Activated T-helper 2 cell treated with anti-CD3 and anti-CD28 coated beads, Interferon-gamma antibody, Interleukin-2, Interleukin-4, amounts not matched to agents 10 μg/mL and 5 μg/mL and 100 μg/mL, durations not matched to agents 14 hours and 24 hours and 36 hours (primary cell): ENCODE data around the gene C15orf39. TPM values are rescaled to one million over a fixed set of nuclear protein-coding genes. Genes with fewer than 3 reads are reported as not detected.
"Not testable (repeated sequence)": the region's sequence is repeated elsewhere in the genome, so short reads cannot be mapped to it uniquely, and the experiment has no call there.

Experiments used
- DNase-seq: peaks from one replicate; pipeline ENCODE4 v3.0.0; 2021; ENCODE audit warnings: low spot score
- H3K27ac Mint-ChIP-seq: one replicate; pipeline ENCODE4 v1.8.0; 2021; ENCODE audit warnings: mixed read lengths
- H3K27me3 Mint-ChIP-seq: one replicate; pipeline ENCODE4 v1.8.0; 2021; ENCODE audit warnings: low read depth, mixed read lengths
- H3K36me3 Mint-ChIP-seq: one replicate; pipeline ENCODE4 v1.8.0; 2021; ENCODE audit warnings: low read depth, mixed read lengths
- H3K4me1 Mint-ChIP-seq: one replicate; pipeline ENCODE4 v1.8.0; 2021; ENCODE audit warnings: low read depth, mixed read lengths
- H3K4me3 Mint-ChIP-seq: one replicate; pipeline ENCODE4 v1.8.0; 2021; ENCODE audit warnings: low read depth, mild to moderate bottlenecking, moderate library complexity, mixed read lengths
- H3K9me3 Mint-ChIP-seq: one replicate; pipeline ENCODE4 v1.8.0; 2021; ENCODE audit warnings: mixed read lengths
- intact Hi-C: fragments of 100-400 bp; cut with micrococcal nuclease; formaldehyde crosslinking; loops from one replicate; pipeline ENCODE4 v1.15.1; 2023
- total RNA-seq: library from RNA; stranded (reverse); gene quantifications from 2 replicates; pipeline ENCODE4 v1.2.3, GENCODE V29; 2022

The C15orf39 gene
- total RNA-seq, 1 donor from 2014 or later: 63.5 TPM

DNA sequence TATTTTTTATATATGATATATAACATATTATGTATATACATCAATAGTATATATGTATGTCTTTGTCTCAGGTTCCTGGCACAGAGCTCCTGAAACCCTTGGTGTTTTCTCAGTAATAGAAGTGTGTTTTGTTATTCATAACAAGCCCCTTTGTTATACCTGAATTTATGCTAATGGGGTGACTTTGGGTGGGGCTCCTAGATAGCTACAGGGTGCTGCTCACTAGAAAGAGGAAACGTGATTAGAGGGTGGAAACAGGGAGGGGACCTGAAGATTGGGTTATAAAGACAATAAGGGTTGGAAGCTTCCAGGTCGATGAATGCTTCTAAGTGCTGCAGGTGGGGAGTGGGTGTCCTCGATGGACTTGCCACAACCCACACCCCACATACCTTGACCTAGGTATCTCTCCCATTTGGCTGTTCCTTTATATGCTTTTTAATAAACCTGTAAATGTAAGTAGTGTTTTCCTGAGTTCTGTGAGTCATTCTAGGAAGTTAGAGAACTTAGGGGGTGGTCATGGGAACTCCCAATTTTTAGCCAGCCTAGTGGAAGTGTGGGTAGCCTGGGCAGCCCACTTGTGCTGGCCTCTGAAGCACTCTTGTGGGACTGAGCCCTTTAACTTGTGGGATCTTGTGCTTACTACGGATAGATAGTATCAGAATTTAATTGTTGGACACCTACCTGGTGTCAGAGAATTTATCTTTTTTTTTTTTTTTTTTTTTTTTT is 36.9 kb upstream of the C15orf39 start:
- Mint-ChIP-seq H3K36me3 (peaks cover 22% of the 10 kb centered on the region), H3K27me3 (no peaks in the 10 kb centered on the region), H3K9me3 (peaks cover 19% of the 10 kb centered on the region), H3K4me3 (no peak overlapping the region), H3K4me1 (peaks cover 30% of the 10 kb centered on the region), H3K27ac (no peak overlapping the region)
- DNase-seq: no peak
- intact Hi-C loops: no loop called here

DNA sequence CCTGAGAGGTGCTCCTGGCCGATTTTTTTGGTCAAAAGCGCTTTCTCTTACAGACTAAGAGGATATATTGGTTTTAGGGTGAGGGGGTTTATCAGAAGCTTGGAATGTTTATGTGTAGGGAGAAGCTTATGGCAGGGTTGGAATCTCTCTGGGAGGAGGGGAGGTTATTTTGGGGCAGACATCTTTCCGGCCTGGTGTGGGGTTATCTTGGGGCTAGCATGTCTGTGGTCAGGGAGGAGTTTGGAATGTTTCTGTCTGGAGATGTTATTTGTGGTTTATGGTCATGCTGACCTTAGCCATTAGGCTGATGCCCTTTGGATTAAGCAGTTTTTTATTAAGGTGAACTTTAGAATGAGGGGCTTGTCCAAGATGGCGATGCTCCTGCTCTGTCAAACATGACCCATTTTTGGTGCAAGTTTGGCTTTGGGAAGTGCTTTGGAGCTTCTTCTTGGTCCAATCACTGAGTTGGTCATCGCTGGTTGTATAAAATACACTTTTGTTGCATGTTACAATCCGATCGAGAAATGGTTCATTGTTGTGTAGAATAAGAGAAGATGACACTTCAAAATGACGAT is 35.1 kb upstream of the C15orf39 start:
- intact Hi-C loops, H3K27ac Mint-ChIP-seq, DNase-seq, H3K27me3 Mint-ChIP-seq, H3K4me3 Mint-ChIP-seq: not testable (repeated sequence)
- H3K36me3 Mint-ChIP-seq: peaks cover 24% of the 10 kb centered on the region
- H3K4me1 Mint-ChIP-seq: peaks cover 45% of the 10 kb centered on the region
- peaks cover 22% of the 10 kb centered on the region for H3K9me3 Mint-ChIP-seq

DNA sequence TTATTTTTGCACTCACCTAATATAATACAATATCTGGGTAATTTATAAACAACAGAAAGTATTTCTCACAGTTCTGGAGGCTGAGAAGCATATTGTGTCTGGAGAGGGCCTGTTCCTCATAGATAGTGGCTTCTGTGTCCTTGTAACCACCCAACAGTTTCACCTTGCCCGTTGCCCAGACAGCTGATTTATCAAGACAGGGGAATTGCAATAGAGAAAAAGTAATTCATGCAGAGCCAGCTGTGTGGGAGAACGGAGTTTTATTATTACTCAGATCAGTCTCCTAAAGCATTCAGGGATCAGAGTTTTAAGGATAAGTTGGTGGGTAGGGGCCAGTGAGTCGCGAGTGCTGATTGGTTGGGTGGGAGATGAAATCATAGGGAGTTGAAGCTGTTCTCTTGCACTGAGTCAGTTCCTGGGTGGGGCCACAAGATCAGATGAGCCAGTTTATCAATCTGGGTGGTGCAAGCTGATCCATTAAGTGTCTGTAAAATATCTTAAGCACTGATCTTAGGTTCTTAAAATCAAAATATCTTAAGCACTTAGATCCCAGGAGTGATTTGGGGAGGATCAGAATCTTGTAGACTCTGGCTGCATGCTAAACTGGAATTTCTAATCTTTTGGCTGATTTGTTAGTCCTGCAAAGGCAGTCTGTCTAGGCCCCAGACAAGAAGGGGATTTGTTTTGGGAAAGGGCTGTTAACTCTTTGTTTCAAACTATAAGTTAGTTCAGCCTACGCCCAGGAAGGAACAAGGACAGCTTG is 33.9 kb upstream of the C15orf39 start:
- Mint-ChIP-seq H3K9me3 (peaks cover 22% of the 10 kb centered on the region), H3K4me1 (peaks cover 56% of the 10 kb centered on the region), H3K4me3 (no peak overlapping the region), H3K27ac (peak overlapping the region; percentile 16), H3K36me3 (peaks cover 24% of the 10 kb centered on the region), H3K27me3 (no peaks in the 10 kb centered on the region)
- no peak for DNase-seq
- intact Hi-C loops: no loop called here

DNA sequence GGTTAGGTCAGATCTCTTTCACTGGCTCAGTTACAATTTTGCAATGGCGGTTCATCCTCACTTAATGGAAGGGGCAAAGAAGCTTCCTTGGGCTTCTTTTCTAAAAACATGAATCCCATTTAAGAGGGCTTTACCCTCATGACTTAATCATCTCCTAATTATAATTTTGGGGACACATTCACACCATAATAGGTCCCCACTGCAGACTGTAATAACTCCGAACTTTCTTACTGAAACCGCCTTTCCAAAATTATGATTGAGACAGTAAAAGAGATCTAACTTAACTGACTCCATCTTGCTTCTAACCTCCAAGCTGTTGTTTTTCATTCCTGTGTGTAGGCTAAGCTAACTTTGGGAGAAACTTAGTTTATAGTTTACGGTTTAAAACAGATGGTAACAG is 33.3 kb upstream of the C15orf39 start:
- intact Hi-C loops: no loop called here
- Mint-ChIP-seq H3K4me1 (peaks cover 61% of the 10 kb centered on the region), H3K27ac (no peak overlapping the region), H3K27me3 (no peaks in the 10 kb centered on the region), H3K36me3 (peaks cover 24% of the 10 kb centered on the region), H3K9me3 (peaks cover 22% of the 10 kb centered on the region), H3K4me3 (no peak overlapping the region)
- no peak for DNase-seq

DNA sequence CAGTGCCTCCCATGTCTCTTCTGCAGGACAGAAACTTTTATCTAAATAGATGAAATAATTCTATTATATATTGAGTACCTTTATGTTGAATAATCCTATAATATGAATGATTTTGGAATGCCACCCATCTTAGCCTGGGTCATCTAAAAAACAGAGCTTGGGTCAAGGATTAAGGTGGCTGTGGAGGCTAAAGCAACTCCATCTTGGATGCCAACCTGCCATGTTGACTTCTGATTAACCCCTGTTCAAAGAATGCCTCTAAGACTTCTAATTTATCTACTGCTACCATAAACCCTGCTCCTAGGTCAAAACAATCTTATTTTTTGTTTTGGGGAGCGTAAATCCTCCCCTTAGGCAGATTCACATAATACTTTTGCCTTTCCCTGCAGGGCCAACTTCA is 31.5 kb upstream of the C15orf39 start:
- Mint-ChIP-seq H3K36me3 (peaks cover 24% of the 10 kb centered on the region), H3K27ac (no peak overlapping the region), H3K27me3 (no peaks in the 10 kb centered on the region), H3K9me3 (peaks cover 22% of the 10 kb centered on the region), H3K4me1 (peaks cover 57% of the 10 kb centered on the region), H3K4me3 (no peak overlapping the region)
- no peak for DNase-seq
- intact Hi-C loops: loop anchor here (2.0 kb wide), 2 partner anchors 31 to 39 kb away; partner anchors contain the start of gene C15orf39

DNA sequence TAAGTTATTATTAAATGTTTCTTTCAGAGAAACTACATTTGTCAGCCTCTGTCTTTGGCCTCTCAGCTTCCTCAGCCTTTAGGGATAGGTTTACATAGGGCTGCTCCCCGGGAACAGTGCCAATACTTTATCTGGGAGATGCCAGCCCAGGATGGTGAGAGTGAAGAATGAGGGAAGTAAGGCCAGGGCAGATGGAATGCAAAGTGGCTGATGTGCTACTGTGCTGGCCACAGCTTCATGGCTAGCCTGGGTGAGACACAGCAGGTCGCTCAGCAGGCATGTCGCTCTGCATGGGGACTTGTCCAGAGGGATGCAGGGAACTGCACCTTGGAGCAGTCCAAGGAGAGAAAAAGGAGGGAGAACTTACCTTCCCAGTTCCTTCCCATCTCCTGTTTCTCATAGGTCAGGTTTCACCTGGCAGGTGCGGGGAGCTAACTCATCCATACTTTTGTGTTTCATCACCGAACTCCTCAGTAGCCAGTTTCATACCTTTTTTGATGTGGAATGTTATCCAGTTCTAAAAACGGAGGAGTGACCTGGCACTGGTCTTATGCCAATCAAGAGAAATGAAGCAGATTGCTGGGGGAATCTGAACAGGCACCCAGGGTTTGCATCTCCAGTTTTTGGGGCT is 30.9 kb upstream of the C15orf39 start:
- Mint-ChIP-seq H3K9me3 (peaks cover 22% of the 10 kb centered on the region), H3K27me3 (no peaks in the 10 kb centered on the region), H3K27ac (peak overlapping the region; percentile 72), H3K4me3 (peak overlapping the region; percentile 1), H3K36me3 (peaks cover 24% of the 10 kb centered on the region), H3K4me1 (peaks cover 61% of the 10 kb centered on the region)
- DNase-seq: no peak
- intact Hi-C loops: loop anchor here (1.0 to 2.0 kb wide), 4 partner anchors 30 to 128 kb away; partner anchors contain the start of gene C15orf39

DNA sequence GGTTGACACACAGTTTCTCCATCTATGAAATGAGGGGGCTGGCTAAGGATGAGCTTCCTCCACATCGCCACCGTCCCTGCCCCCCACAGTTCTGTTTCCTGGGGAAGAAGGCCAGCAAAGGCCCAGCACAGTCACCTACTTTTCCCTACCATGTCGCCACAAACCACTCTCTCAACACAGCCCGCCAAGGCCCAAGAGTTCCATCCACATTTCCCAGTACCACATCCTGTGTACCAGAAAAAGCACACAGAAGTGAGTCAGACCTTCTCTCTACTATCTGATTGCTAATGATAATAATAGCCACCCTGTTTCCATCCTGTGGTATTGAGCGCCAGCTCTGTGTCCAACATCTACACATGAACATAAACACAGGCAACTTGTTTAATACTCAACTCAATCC is 30.3 kb upstream of the C15orf39 start:
- H3K27me3 Mint-ChIP-seq: no peaks in the 10 kb centered on the region
- peak overlapping the region; percentile 72 for H3K27ac Mint-ChIP-seq
- peak; percentile 55 for DNase-seq
- H3K4me1 Mint-ChIP-seq: peaks cover 60% of the 10 kb centered on the region
- H3K4me3 Mint-ChIP-seq: peak overlapping the region; percentile 1
- peaks cover 23% of the 10 kb centered on the region for H3K36me3 Mint-ChIP-seq
- H3K9me3 Mint-ChIP-seq: peaks cover 20% of the 10 kb centered on the region
- intact Hi-C loops: loop anchor here (1.0 to 2.0 kb wide), 4 partner anchors 29 to 128 kb away; partner anchors contain the start of gene C15orf39

DNA sequence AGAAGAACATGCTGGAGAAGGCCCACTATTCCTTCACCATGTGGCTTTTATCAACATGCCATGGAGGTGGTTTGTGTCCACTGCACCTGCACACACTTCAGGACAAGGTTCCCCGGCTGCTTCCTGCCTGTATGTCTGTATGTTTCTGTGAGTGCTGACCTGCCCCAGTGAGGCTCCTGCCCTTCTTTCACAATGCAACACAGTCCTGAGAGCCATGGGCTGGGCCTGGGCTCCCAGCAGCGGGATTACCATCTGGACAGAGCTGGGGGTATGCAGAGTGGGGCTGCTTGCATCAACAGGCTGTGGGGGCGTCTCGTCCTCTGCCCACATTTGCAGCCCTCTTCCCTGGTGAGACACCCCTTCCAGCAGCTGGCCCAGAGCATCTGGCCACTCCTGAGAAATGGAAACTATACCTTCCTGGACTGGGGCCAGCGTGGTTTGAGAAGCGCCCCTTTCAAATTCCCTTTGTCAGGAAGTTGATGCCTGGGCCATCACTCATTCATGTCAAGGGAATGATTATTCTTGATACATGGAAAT is 29.3 kb upstream of the C15orf39 start:
- Mint-ChIP-seq H3K27me3 (no peaks in the 10 kb centered on the region), H3K9me3 (peaks cover 17% of the 10 kb centered on the region), H3K36me3 (peaks cover 18% of the 10 kb centered on the region), H3K4me3 (no peak overlapping the region), H3K4me1 (peaks cover 59% of the 10 kb centered on the region), H3K27ac (peak overlapping the region; percentile 71)
- intact Hi-C loops: no loop called here
- DNase-seq: no peak

DNA sequence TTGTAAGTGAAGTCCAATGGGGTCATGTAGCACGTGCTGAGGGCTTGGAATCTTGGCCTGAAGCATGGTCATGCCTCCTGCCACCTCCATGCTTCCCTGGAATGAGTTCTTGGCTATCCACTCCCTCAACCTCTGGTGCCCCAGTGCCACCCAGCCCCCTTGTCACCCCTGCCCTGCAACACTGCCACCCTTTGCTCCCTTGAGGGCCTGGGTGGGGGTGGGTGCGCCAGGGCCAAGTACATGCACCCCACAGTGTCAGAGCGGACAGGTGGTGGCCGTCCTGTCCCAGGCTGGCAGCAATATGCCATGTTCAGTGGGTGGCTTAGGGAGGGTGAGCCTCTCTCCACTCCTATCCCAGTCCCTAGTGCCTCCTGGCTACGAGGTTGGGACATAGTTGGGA is 27.6 kb upstream of the C15orf39 start:
- intact Hi-C loops: no loop called here
- Mint-ChIP-seq H3K27ac (no peak overlapping the region), H3K36me3 (peaks cover 8% of the 10 kb centered on the region)

DNA sequence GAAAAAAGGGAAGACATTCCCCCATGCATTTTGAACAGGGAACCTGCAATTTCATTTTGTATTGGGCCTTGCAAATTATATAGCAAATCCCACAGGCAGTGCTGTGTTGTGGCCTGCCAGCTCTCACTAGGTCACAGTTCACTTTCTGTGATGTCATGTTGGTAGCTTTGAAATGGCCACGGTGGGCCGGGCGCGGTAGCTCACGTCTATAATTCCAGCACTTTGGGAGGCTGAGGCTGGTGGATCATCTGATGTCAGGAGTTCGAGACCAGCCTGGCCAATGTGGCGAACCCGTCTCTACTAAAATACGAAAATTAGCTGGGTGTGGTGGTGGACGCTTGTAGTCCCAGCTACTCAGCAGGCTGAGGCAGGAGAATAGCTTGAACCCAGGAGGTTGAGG is 27.0 kb upstream of the C15orf39 start:
- Mint-ChIP-seq H3K27me3 (peaks cover 11% of the 10 kb centered on the region), H3K36me3 (peaks cover 2% of the 10 kb centered on the region), H3K27ac (no peak overlapping the region), H3K4me1 (peaks cover 53% of the 10 kb centered on the region), H3K4me3 (no peak overlapping the region), H3K9me3 (peaks cover 3% of the 10 kb centered on the region)
- intact Hi-C loops: no loop called here
- no peak for DNase-seq

More for the DNA sequence above, 27.6 kb upstream of the C15orf39 start:
- no peak for DNase-seq
- Mint-ChIP-seq H3K4me3 (no peak overlapping the region), H3K27me3 (peaks cover 6% of the 10 kb centered on the region), H3K9me3 (peaks cover 10% of the 10 kb centered on the region), H3K4me1 (peaks cover 55% of the 10 kb centered on the region)

DNA sequence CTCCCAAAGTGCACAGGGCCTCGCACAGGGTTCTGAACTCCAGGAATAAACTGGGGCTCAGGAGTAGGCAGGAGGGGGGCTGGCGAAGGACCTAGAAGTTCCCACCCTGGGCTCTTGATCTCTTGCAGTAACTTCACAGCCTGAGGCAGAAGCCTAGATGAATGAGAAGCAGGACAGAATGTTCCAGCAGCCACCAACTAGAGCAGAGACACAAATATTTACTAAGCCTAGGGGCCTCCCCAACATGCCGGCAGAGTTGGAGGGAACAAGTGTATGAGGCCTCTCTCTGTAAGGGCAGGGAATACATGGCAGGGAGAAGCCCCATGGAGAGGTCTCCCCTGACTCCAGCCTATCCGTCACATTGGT is 25.3 kb upstream of the C15orf39 start:
- H3K36me3 Mint-ChIP-seq: no peaks in the 10 kb centered on the region
- peaks cover 22% of the 10 kb centered on the region for H3K27me3 Mint-ChIP-seq
- no peak overlapping the region for H3K4me3 Mint-ChIP-seq
- H3K27ac Mint-ChIP-seq: no peak overlapping the region
- intact Hi-C loops: no loop called here
- H3K9me3 Mint-ChIP-seq: no peaks in the 10 kb centered on the region
- no peak for DNase-seq
- H3K4me1 Mint-ChIP-seq: peaks cover 42% of the 10 kb centered on the region

DNA sequence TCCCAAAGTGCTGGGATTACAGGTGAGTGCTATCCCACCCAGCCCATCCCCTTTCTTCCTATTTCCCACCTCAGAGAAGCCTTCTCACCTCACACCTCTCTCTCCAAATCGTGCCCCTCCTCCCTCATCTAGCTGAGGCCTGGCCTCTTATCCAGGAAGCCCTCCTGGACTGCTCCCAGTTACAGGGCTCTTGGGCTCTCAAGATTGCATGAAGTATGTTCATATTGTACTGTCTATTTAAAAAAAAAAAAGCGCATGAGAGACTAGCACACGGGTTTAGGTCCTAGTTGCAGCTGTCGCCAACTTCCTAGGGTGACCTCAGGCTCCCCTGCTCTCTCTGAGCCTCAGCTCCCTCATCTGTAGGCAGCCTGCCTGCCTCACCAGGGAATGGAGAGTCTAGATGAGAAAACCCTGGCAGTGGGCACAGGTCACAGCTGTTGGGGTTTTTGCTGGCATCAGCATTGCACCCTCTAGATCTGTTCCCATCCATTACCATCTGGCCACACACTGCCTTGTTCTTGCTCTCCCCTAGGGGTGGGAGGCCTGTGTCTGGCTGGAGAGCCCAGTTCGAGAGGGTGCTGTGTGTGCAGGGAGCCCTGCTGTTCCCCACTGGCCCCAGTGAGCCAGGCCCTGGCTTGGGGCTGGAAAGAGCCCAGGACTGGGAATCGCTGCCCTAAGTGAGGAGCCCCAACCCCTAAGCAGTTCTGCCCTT is 24.2 kb upstream of the C15orf39 start:
- intact Hi-C loops: no loop called here
- Mint-ChIP-seq H3K4me3 (no peak overlapping the region), H3K27me3 (peaks cover 25% of the 10 kb centered on the region), H3K27ac (no peak overlapping the region), H3K4me1 (peaks cover 38% of the 10 kb centered on the region), H3K36me3 (no peaks in the 10 kb centered on the region), H3K9me3 (no peaks in the 10 kb centered on the region)
- DNase-seq: no peak
